Thoracic aorta endothelial cell (primary cell): ENCODE data around the gene GGA3. TPM values are rescaled to one million over a fixed set of nuclear protein-coding genes. Genes with fewer than 3 reads are reported as not detected.

Experiments
- total RNA-seq: library from RNA; depleted of rRNA; stranded (reverse); fragments of >200 nt; gene quantifications from 2 replicates; pipeline ENCODE4 v1.2.3, GENCODE V29; 2012

GGA3 gene
- 15.3 and 18.8 TPM in 2 replicates for total RNA-seq

GRCh38 chr17:75261336-75262111 is at the start of gene GGA3, which contains the start of gene MRPS7:
Gene GGA3, minus strand, starts transcription at chr17:75261606. Its CDS starts 19 bp downstream, at chr17:75261587.
Gene MRPS7, plus strand, starts transcription at chr17:75261879. Its CDS starts 22 bp downstream, at chr17:75261901.

GRCh38 chr17:75289115-75289831 is 27.9 kb upstream of the GGA3 start, which contains the start of gene SLC25A19:
Gene SLC25A19, minus strand, starts transcription at chr17:75289433. Its CDS starts 2,669 bp downstream, at chr17:75286764.

GRCh38 chr17:75270966-75271232 is 9.5 kb upstream of the GGA3 start, which contains the start of gene MIF4GD:
Gene MIF4GD, minus strand, starts transcription at chr17:75271231. Its CDS starts 1,036 bp downstream, at chr17:75270195.

GRCh38 chr17:75205037-75205792 is 56.2 kb downstream of the GGA3 start, which contains the start of gene NUP85:
Gene NUP85, plus strand, starts transcription at chr17:75205679. Its CDS starts 83 bp downstream, at chr17:75205762.

Other genes starting within 250 kb of the GGA3 start
- gene MRPL58, start 248.9 kb downstream of the GGA3 start, total RNA-seq, result 32.2 and 38.1 TPM in 2 replicates
- 270 and 332 TPM in 2 replicates for gene ATP5PD, start 214.6 kb downstream of the GGA3 start, total RNA-seq
- gene KCTD2, start 214.4 kb downstream of the GGA3 start, total RNA-seq, result 16.6 and 17.2 TPM in 2 replicates
- 4.7 and 11.6 TPM in 2 replicates for gene SLC16A5, start 173.7 kb downstream of the GGA3 start, total RNA-seq
- gene ARMC7, start 151.6 kb downstream of the GGA3 start, total RNA-seq, result 4.5 TPM in 2 replicates
- 11.7 and 13.0 TPM in 2 replicates for gene NT5C, start 129.9 kb downstream of the GGA3 start, total RNA-seq
- 321 and 330 TPM in 2 replicates for gene JPT1, start 107.1 kb downstream of the GGA3 start, total RNA-seq
- 106 and 124 TPM in 2 replicates for gene SUMO2, start 78.6 kb downstream of the GGA3 start, total RNA-seq
- gene NUP85, start 55.9 kb downstream of the GGA3 start, total RNA-seq, result 54.8 and 62.4 TPM in 2 replicates
- gene MRPS7, start 273 bp upstream of the GGA3 start, total RNA-seq, result 61.2 and 82.3 TPM in 2 replicates
- gene MIF4GD, start 9.6 kb upstream of the GGA3 start, total RNA-seq, result 9.4 and 10.9 TPM in 2 replicates
- 13.4 and 14.0 TPM in 2 replicates for gene SLC25A19, start 27.8 kb upstream of the GGA3 start, total RNA-seq
- 93.6 and 104 TPM in 2 replicates for gene GRB2, start 144.1 kb upstream of the GGA3 start, total RNA-seq
- gene TMEM94, start 195.0 kb upstream of the GGA3 start, total RNA-seq, result 34.3 and 46.4 TPM in 2 replicates